Measurements from ENCODE around the gene PGS1. TPM values are rescaled to one million over a fixed set of nuclear protein-coding genes. Genes with fewer than 3 reads are reported as not detected.
"Not testable (repeated sequence)": the region's sequence is repeated elsewhere in the genome, so short reads cannot be mapped to it uniquely, and the experiment has no call there.

Gene PGS1
- total RNA-seq, 1 experiment from 2014 or later, result 47.3 TPM

DNA sequence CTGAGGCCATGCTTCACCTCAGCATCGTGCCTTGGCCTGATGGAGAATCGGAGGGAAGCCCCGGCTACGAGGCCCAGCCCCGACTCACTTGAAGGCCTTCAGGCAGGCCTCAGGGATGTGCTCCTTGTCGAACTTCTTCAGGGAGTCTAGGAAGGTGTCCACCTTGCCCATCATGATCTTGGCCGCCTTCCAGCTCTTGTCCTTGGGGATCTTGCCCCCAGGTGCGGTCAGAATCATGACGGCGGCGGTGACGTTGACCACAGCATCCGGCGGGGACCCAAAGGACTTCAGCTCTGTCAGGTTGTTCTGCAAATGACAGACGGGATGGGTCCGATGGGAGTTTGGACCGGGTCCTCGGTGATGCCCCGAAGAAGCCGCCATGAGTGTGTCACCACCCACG lies 81.2 kb downstream of the PGS1 start:
- no peaks in the 10 kb centered on the region for H3K9me3 ChIP-seq
- H3K4me3 ChIP-seq, result no peak overlapping the region
- no peak for DNase-seq
- no peaks in the 10 kb centered on the region for H3K36me3 ChIP-seq
- peaks cover 5% of the 10 kb centered on the region; the same call in 1 of the 2 replicates for H3K27me3 ChIP-seq

DNA sequence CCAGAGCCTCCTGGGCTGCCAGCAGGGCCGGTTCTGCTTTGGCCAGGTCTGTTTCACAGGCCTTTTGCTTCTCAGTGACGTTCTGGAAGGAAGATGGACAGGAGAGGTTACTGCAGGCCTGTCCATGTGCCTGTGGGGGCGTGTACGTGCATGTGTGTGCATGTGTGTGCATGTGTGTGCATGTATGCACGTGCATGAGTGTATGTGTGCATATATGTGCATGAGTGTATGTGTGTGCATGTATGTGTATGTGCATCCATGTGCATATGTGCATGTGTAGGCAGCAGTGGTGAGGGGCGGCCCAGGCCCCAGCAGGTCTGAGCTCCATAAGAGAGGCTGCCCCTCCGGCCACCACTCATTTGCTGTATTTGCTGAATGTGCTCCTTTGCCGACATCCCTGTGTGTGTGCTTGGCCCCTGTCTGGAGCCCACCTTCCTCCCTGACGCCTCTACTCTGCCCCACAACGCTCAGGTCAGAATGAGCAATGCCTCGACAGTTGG lies 81.8 kb downstream of the PGS1 start:
- H3K36me3 ChIP-seq, result no peaks in the 10 kb centered on the region
- peaks cover 5% of the 10 kb centered on the region; the same call in 1 of the 2 replicates for H3K27me3 ChIP-seq
- H3K4me3 ChIP-seq, result no peak overlapping the region
- DNase-seq, result no peak
- H3K9me3 ChIP-seq, result no peaks in the 10 kb centered on the region

DNA sequence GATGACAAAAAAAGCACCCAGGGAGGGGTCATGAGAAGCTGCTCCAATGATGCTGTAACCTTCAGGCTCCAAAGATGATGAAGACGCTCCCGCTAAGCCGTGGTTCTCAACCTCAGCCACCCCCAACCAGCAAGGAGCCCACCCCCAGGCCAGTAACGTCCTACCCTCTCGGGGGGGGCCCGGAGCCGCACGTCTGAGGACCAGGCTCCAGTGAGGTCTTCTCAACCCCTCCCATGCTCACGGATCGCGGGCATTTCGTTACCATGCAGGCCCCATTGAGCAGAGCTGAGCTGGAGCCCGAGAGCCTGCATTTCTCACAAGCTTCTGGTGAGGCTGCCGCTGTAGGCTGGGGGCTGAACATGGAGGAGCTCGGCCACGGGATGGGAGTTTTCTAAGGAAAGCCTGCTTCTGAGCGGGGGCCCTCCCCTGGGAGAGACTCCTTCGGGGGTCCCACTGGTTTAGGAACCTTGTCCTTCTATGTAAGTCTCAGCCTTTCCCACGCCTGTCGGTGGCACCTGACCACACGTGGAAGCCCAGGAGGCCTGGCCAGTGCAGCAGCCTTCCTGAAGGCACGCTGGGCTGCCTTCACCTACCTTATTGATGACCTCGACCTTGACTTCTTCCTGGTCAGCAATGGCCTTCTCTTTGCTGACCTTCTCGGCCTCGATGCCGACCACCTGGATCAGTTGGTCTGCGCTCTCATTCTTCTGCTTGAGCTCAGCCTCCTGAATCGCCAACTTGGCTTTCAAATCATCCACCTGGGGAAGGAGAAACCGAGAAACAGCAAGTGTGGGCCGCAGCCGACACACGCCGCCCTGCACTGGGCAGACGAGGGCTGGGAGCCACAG lies 82.7 kb downstream of the PGS1 start:
- H3K4me3 ChIP-seq, result no peak overlapping the region
- no peaks in the 10 kb centered on the region for H3K9me3 ChIP-seq
- no peak for DNase-seq
- peaks cover 5% of the 10 kb centered on the region; the same call in 1 of the 2 replicates for H3K27me3 ChIP-seq
- H3K36me3 ChIP-seq, result no peaks in the 10 kb centered on the region

GRCh38 chr17:78461799-78462053 lies 83.3 kb downstream of the PGS1 start:
- H3K27me3 ChIP-seq, result peaks cover 5% of the 10 kb centered on the region; the same call in 1 of the 2 replicates
- no peak for DNase-seq
- no peaks in the 10 kb centered on the region for H3K9me3 ChIP-seq
- no peaks in the 10 kb centered on the region for H3K36me3 ChIP-seq
- H3K4me3 ChIP-seq, result no peak overlapping the region

DNA sequence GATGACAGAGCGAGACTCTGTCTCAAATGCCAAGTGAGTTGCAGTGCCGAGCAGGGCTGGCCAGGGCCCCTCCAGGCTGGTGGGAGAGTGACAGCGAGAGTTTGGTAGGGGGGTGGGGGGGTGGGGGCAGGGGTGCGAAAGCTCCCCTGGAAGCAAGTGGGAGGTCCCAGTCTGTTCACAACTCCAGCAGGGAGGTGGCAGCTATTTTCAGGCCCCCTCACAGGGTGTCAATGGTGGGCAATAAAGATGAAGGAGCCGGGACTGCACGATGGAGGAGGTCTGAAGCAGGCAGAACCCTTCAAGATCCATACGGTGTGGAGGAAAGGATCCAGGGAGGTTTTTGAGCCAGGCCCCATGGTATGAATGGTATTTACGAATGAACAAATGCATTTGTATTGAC lies 83.7 kb downstream of the PGS1 start:
- DNase-seq, result no peak
- Histone ChIP-seq H3K36me3 (no peaks in the 10 kb centered on the region), H3K27me3 (peaks cover 5% of the 10 kb centered on the region; the same call in 1 of the 2 replicates)

GRCh38 chr17:78466109-78466785 lies 87.8 kb downstream of the PGS1 start:
- not testable (repeated sequence) for H3K9me3 ChIP-seq, DNase-seq, H3K27me3 ChIP-seq, H3K36me3 ChIP-seq, H3K4me3 ChIP-seq

More for the DNA sequence above, 83.7 kb downstream of the PGS1 start:
- no peaks in the 10 kb centered on the region for H3K9me3 ChIP-seq
- no peak overlapping the region for H3K4me3 ChIP-seq

GRCh38 chr17:78466786-78467715 lies 88.6 kb downstream of the PGS1 start:
- Histone ChIP-seq H3K4me3 (no peak overlapping the region), H3K36me3 (no peaks in the 10 kb centered on the region), H3K27me3 (peaks cover 5% of the 10 kb centered on the region; the same call in 1 of the 2 replicates), H3K9me3 (no peaks in the 10 kb centered on the region)
- DNase-seq, result no peak

- peaks cover 5% of the 10 kb centered on the region; the same call in 1 of the 2 replicates for H3K27me3 ChIP-seq
- no peak overlapping the region for H3K4me3 ChIP-seq
- no peaks in the 10 kb centered on the region for H3K9me3 ChIP-seq
- no peak for DNase-seq
- H3K36me3 ChIP-seq, result no peaks in the 10 kb centered on the region
These were observed 89.9 kb downstream of the PGS1 start for GRCh38 chr17:78468366-78468765.

- no peaks in the 10 kb centered on the region for H3K36me3 ChIP-seq
- no peak overlapping the region for H3K4me3 ChIP-seq
- DNase-seq, result no peak
- peaks cover 2% of the 10 kb centered on the region; the same call in 1 of the 2 replicates for H3K27me3 ChIP-seq
- no peaks in the 10 kb centered on the region for H3K9me3 ChIP-seq
These were observed 91.0 kb downstream of the PGS1 start for GRCh38 chr17:78469443-78469842.

- no peak for DNase-seq
- no peaks in the 10 kb centered on the region; the same call in 1 of the 2 replicates for H3K27me3 ChIP-seq
These were observed 93.2 kb downstream of the PGS1 start for GRCh38 chr17:78471635-78472034.

DNA sequence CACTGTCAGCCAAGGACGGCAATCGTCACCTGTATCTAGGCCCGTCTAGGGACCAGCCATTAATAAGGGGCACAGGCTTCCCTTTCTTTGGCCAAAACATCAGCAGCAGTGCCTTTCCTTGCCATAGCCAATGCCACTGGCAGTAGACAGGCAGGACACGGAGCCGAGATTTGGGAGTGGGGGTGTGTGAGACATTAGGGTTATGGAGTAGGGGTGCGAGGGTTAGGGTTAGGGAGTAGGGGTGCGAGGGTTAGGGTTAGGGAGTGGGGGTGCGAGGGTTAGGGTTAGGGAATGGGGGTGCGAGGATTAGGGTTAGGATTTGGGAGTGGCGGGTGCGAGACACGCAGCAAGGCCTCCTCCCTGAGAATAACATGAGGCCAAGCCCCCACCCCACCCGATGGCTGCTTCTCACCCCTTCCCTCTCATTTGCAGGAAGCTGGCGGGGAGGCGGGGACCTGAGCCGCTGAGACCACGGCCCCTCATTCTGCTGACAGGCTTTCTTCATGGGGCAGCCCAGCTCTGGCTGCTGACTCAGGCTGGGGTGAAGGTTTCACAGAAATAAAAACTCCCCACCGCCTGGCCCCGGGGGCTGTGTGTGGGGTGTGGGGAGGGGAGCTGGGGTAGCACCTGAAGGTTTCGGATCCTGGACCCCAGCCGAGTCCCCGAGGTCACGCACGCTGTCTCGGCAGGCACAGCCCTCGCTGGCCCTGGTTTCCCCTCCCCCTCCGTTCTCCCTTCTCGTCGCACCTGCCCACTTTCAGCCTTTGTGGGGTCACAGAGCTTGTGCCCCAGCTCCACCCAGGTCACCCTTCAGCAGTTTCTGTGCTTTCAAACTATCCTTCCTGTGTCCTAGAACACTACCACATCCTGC lies 93.8 kb downstream of the PGS1 start:
- DNase-seq, result no peak
- H3K36me3 ChIP-seq, result no peaks in the 10 kb centered on the region
- no peaks in the 10 kb centered on the region for H3K9me3 ChIP-seq
- no peak overlapping the region for H3K4me3 ChIP-seq
- H3K27me3 ChIP-seq, result no peaks in the 10 kb centered on the region; the same call in 1 of the 2 replicates

More at GRCh38 chr17:78471635-78472034, 93.2 kb downstream of the PGS1 start:
- Histone ChIP-seq H3K9me3 (no peaks in the 10 kb centered on the region), H3K36me3 (no peaks in the 10 kb centered on the region), H3K4me3 (no peak overlapping the region)

DNA sequence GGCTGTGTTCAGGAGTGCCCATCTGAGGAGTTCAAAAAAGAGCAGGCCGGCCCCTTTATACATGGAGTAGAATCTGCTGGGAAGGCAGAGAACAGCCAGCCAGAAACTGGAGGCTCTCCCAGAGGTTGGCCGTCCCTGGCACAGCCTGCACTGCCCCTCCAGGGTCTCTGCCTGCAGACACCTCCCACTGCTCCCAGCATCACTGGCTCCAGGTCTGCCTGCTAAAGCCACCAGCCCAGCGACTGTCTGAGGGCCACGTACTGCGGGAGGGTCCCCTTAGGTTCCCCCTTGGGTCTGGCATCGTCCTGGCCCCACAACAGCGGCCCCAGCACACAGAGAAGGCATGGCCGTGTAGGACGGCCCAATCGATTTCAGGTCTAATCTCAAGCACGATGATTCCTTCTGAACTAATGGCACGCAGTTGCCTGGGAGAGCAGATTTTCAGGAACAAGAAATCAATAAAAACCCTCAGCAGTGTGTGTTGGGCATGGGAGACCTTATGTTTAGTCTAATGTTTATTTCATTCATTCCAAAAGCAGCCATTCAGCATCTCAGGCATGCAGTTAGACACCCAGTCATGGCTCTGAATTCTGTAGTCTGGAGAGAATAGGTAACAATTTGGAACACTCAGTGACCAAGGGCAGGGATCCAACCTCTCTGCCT lies 95.6 kb downstream of the PGS1 start:
- no peaks in the 10 kb centered on the region for H3K36me3 ChIP-seq
- H3K9me3 ChIP-seq, result no peaks in the 10 kb centered on the region
- H3K4me3 ChIP-seq, result no peak overlapping the region
- H3K27me3 ChIP-seq, result no peaks in the 10 kb centered on the region; the same call in 1 of the 2 replicates
- DNase-seq, result no peak
